GM23248 (cell line): ENCODE measurements around the gene FBXW8. TPM values are rescaled to one million over a fixed set of nuclear protein-coding genes. Genes with fewer than 3 reads are reported as not detected.

Experiments used
- DNase-seq: peaks from one replicate; pipeline ENCODE4 v3.0.0-alpha.2; 2015
- H2AFZ ChIP-seq: fragments of 200-600 bp; sonication (generic); 2 replicates; pipeline ENCODE4 v1.6.1; 2016; ENCODE audit warnings: antibody characterized with exemption
- H3F3A ChIP-seq: fragments of 200-600 bp; sonication (generic); 2 replicates; pipeline ENCODE4 v1.6.1; 2016; ENCODE audit warnings: mild to moderate bottlenecking, antibody characterized with exemption, mixed run types; ENCODE audit not compliant: insufficient read depth
- H3K27ac ChIP-seq: fragments of 200-600 bp; sonication (generic); 2 replicates; pipeline ENCODE4 v1.5.1; 2016; ENCODE audit warnings: mild to moderate bottlenecking
- H3K27me3 ChIP-seq: fragments of 200-600 bp; sonication (generic); replicated peaks from 2 replicates; pipeline ENCODE4 v1.6.1; 2016; ENCODE audit warnings: mild to moderate bottlenecking; ENCODE audit not compliant: insufficient read depth
- H3K36me3 ChIP-seq: fragments of 200-600 bp; sonication (generic); 2 replicates; pipeline ENCODE4 v1.6.1; 2016; ENCODE audit warnings: low read depth, mild to moderate bottlenecking
- H3K4me1 ChIP-seq: fragments of 200-600 bp; sonication (generic); 2 replicates; pipeline ENCODE4 v1.6.1; 2016; ENCODE audit warnings: mild to moderate bottlenecking; ENCODE audit not compliant: insufficient read depth
- H3K4me2 ChIP-seq: fragments of 200-600 bp; sonication (generic); one replicate; pipeline ENCODE4 v1.6.1; 2016; ENCODE audit warnings: mild to moderate bottlenecking; ENCODE audit not compliant: unreplicated experiment
- H3K4me3 ChIP-seq: fragments of 200-600 bp; sonication (generic); 2 replicates; pipeline ENCODE4 v1.5.1; 2016; ENCODE audit warnings: mild to moderate bottlenecking
- H3K79me2 ChIP-seq: fragments of 200-600 bp; sonication (generic); 2 replicates; pipeline ENCODE4 v1.6.1; 2016; ENCODE audit warnings: mild to moderate bottlenecking; ENCODE audit not compliant: insufficient read depth
- H3K9ac ChIP-seq: fragments of 200-600 bp; sonication (generic); 2 replicates; pipeline ENCODE4 v1.6.1; 2016; ENCODE audit warnings: mild to moderate bottlenecking
- H3K9me2 ChIP-seq: fragments of 200-600 bp; sonication (generic); 2 replicates; pipeline ENCODE4 v1.6.1; 2016; ENCODE audit warnings: mixed run types, mild to moderate bottlenecking, moderate library complexity; ENCODE audit not compliant: insufficient read depth
- H3K9me3 ChIP-seq: fragments of 200-600 bp; sonication (generic); one replicate; pipeline ENCODE4 v1.6.1; 2017; ENCODE audit warnings: low read depth
- H4K20me1 ChIP-seq: fragments of 200-600 bp; sonication (generic); 2 replicates; pipeline ENCODE4 v1.6.0; 2016; ENCODE audit not compliant: insufficient read depth
- EZH2 ChIP-seq: fragments of 200-600 bp; sonication (generic); IDR thresholded peaks from 2 replicates; pipeline ENCODE4 v1.6.1; 2018; ENCODE audit warnings: antibody characterized with exemption, mild to moderate bottlenecking; ENCODE audit not compliant: insufficient read depth, poor library complexity, severe bottlenecking
- EZH2phosphoT487 ChIP-seq: fragments of 200-600 bp; sonication (generic); IDR thresholded peaks from 2 replicates; pipeline ENCODE4 v1.6.1; 2018; ENCODE audit warnings: antibody characterized with exemption, moderate library complexity, mild to moderate bottlenecking, low read depth; ENCODE audit not compliant: insufficient read depth
- WGBS, 2 experiments: methylation state at CpG; one replicate each; pipeline ENCODE4 v1.1.6; 2015 to 2017; ENCODE audit warnings: low lambda C conversion rate in 2 of 2, low coverage in 1 of 2; ENCODE audit errors: missing lambda C conversion rate in 2 of 2; 5-methylcytosine and 5-hydroxymethylcytosine counted together
- in situ Hi-C: fragments of 300-500 bp; cut with MboI; formaldehyde crosslinking; loops from 2 replicates; pipeline ENCODE4 v1.15.0; 2020
- polyA plus RNA-seq: library from polyadenylated mRNA; unstranded; fragments of >200 nt; fragmentation: Nextera tagmentation; extraction: Ambion mirVana; gene quantifications from 2 replicates; pipeline ENCODE4 v1.2.1, GENCODE V29; 2016
- total RNA-seq: library from RNA; depleted of rRNA; stranded (reverse); fragments of >200 nt; shearing (Covaris generic); gene quantifications from 2 replicates; pipeline ENCODE4 v1.2.3, GENCODE V29; 2014

The FBXW8 gene
- total and polyA plus RNA-seq, 2 experiments from 2014 or later, result 12.7 to 23.1 TPM

DNA sequence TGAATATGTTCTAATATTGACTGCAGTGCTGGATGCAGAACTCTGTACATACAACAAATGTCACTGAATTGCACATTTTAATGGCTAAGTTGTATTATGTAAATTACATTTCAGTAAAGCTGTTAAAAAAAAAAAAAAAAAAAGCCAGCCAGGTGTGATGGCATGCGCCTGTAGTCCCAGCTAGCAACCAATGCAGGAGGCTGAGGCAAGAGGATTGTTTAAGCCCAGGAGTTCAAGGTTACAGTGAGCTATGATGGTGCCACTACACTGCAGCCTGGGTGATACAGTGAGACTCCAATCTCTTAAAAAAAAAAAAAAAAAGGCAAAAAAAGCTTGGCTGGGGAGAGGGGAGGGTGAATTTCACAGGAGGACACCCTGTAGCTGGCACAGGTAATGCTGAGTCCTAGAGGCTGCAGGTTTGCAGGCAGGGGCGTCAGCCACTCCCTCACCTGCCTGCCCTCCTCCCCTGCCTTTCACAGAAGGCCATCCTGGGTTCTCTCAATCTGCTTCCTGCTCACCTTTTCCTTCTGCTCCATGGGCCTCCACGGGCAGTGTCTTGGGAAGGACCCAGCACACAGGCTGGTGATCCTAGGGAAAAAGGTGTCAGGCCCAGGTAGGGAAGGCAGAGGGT is 147.8 kb downstream of the FBXW8 start:
- Histone ChIP-seq H3K4me2 (no peak overlapping the region), H3K79me2 (no peaks in the 10 kb centered on the region), H3K9me2 (no peaks in the 10 kb centered on the region), H3K27ac (no peak overlapping the region), H3K27me3 (peaks cover 5% of the 10 kb centered on the region), H3K9me3 (no peaks in the 10 kb centered on the region), H3K36me3 (no peaks in the 10 kb centered on the region), H3K4me3 (no peak overlapping the region), H3K4me1 (no peaks in the 10 kb centered on the region), H2AFZ (no peak overlapping the region), H4K20me1 (no peaks in the 10 kb centered on the region), H3K9ac (no peak overlapping the region), H3F3A (no peaks in the 10 kb centered on the region)
- in situ Hi-C loops, result no loop called here
- WGBS, 2 experiments, result 26 to 36% methylated on average over 3 of the region's 3 CpGs
- DNase-seq, result no peak
- no peak for TF ChIP-seq EZH2phosphoT487
- TF ChIP-seq EZH2, result no peak

GRCh38 chr12:117059156-117059555 is 148.4 kb downstream of the FBXW8 start:
- no peak for DNase-seq

GRCh38 chr12:117060246-117060928 is 149.6 kb downstream of the FBXW8 start:
- TF ChIP-seq EZH2phosphoT487 (no peak), EZH2 (no peak)
- no peak overlapping the region for H3K27ac ChIP-seq
- in situ Hi-C loops, result no loop called here
- H3K9me3 ChIP-seq, result no peaks in the 10 kb centered on the region
- H4K20me1 ChIP-seq, result no peaks in the 10 kb centered on the region
- H3K79me2 ChIP-seq, result no peaks in the 10 kb centered on the region
- no peak for DNase-seq
- no peaks in the 10 kb centered on the region for H3K9me2 ChIP-seq
- H3K4me2 ChIP-seq, result no peak overlapping the region
- no peak overlapping the region for H3K9ac ChIP-seq
- no peak overlapping the region for H3K4me3 ChIP-seq
- H3K27me3 ChIP-seq, result peaks cover 10% of the 10 kb centered on the region
- H3K36me3 ChIP-seq, result no peaks in the 10 kb centered on the region
- no peaks in the 10 kb centered on the region for H3K4me1 ChIP-seq
- 36 to 41% methylated on average over 16 to 21 of the region's 21 CpGs for WGBS, 2 experiments
- no peak overlapping the region for H2AFZ ChIP-seq
- no peaks in the 10 kb centered on the region for H3F3A ChIP-seq

More at GRCh38 chr12:117059156-117059555, 148.4 kb downstream of the FBXW8 start:
- Histone ChIP-seq H3K27me3 (peaks cover 5% of the 10 kb centered on the region), H3K4me2 (no peak overlapping the region), H3K27ac (no peak overlapping the region), H3F3A (no peaks in the 10 kb centered on the region), H3K9ac (no peak overlapping the region), H3K4me3 (no peak overlapping the region), H3K9me3 (no peaks in the 10 kb centered on the region), H3K4me1 (no peaks in the 10 kb centered on the region), H3K79me2 (no peaks in the 10 kb centered on the region), H3K9me2 (no peaks in the 10 kb centered on the region), H2AFZ (no peak overlapping the region), H3K36me3 (no peaks in the 10 kb centered on the region), H4K20me1 (no peaks in the 10 kb centered on the region)
- WGBS, 2 experiments, result 58 to 74% methylated on average over 8 of the region's 8 CpGs
- in situ Hi-C loops, result no loop called here
- TF ChIP-seq EZH2 (no peak), EZH2phosphoT487 (no peak)

DNA sequence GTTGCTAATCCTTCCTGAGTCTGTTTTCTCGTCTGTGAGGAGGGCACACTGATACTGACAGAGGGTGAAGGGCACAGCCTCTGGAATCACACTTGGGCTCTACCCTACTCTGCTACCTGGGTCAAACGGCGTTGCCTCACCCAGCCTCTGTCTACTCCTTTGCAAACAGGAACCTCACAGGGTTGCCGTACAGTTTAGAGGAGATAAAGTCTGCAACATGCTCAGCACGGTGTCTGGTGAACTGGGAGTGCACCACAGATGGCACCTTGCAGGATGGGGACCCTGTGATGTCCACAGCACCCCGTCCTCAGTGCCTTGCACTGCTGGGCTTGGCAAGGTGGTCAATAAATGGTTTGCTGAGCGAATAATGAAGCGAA is 150.2 kb downstream of the FBXW8 start:
- Histone ChIP-seq H3K4me1 (no peaks in the 10 kb centered on the region), H3K79me2 (no peaks in the 10 kb centered on the region), H3K9ac (no peak overlapping the region), H3K36me3 (no peaks in the 10 kb centered on the region), H3K9me2 (no peaks in the 10 kb centered on the region), H4K20me1 (no peaks in the 10 kb centered on the region), H2AFZ (no peak overlapping the region), H3K27ac (no peak overlapping the region), H3K4me2 (no peak overlapping the region), H3F3A (no peaks in the 10 kb centered on the region), H3K9me3 (no peaks in the 10 kb centered on the region), H3K27me3 (peaks cover 10% of the 10 kb centered on the region), H3K4me3 (no peak overlapping the region)
- TF ChIP-seq EZH2phosphoT487 (no peak), EZH2 (no peak)
- DNase-seq, result no peak
- WGBS, 2 experiments, result 54 to 63% methylated on average over 8 of the region's 8 CpGs
- in situ Hi-C loops, result no loop called here
